Measurements from ENCODE around the gene ZFHX3.

- TF ChIP-seq KLF1 (tag; IDR thresholded peaks at IDR 0.05) (no peak), ZBTB40 (IDR thresholded peaks at IDR 0.05) (no peak), ZBTB40 (CRISPR knock-in tag; IDR thresholded peaks at IDR 0.05) (no peak), PHB2 (IDR thresholded peaks at IDR 0.05; ENCODE audit: low read depth) (no peak), CTCF (IDR thresholded peaks at IDR 0.05 in 2 of 3, conservative IDR thresholded peaks at IDR 0.05 in 1 of 3; ENCODE audit: insufficient read depth in 2 of 3, low read depth in 1 of 3, low read length in 3 of 3) (no peak), CBX1 (IDR thresholded peaks at IDR 0.05; ENCODE audit: low read depth) (no peak), ARHGAP35 (IDR thresholded peaks at IDR 0.05; ENCODE audit: partially characterized antibody) (no peak), HCFC1 (IDR thresholded peaks at IDR 0.05; ENCODE audit: low read depth, low read length) (no peak), TOE1 (IDR thresholded peaks at IDR 0.05; ENCODE audit: borderline replicate concordance) (no peak), TOE1 (CRISPR knock-in tag; IDR thresholded peaks at IDR 0.05; ENCODE audit: borderline replicate concordance, low read depth) (no peak), RBM25 (IDR thresholded peaks at IDR 0.05; ENCODE audit: low read depth, low read length, severe bottlenecking) (no peak), TEAD4 (IDR thresholded peaks at IDR 0.05; ENCODE audit: low read length) (no peak), TEAD4 (CRISPR knock-in tag; IDR thresholded peaks at IDR 0.05; ENCODE audit: borderline replicate concordance) (no peak), FOSL1 (tag; conservative IDR thresholded peaks at IDR 0.05) (no peak)
These were observed 50.8 kb downstream of the ZFHX3 start for GRCh38 chr16:72997141-72997542.

Measured in K562 (cell line).